Activated T-cell treated with anti-CD3 and anti-CD28 coated beads, Interleukin-2, amount 50 U/mL, for 72 hours (primary cell): ENCODE measurements around the gene ZSWIM5. TPM values are rescaled to one million over a fixed set of nuclear protein-coding genes. Genes with fewer than 3 reads are reported as not detected.
"Not testable (repeated sequence)": the region's sequence is repeated elsewhere in the genome, so short reads cannot be mapped to it uniquely, and the experiment has no call there.

Source experiments
- ATAC-seq, 2 donors: fragments of 150-1000 bp; cut with Tn5 transposase; replicated peaks in 1 of 2; 2 replicates each; pipeline ENCODE4 v1.10.0; 2021; ENCODE audit warnings: moderate library complexity in 2 of 2, mild to moderate bottlenecking in 1 of 2
- DNase-seq, 2 donors: peaks; one replicate each; pipeline ENCODE4 v3.0.0; 2021 to 2022; ENCODE audit warnings: mixed read lengths in 1 of 2
- H3K27ac Mint-ChIP-seq: one replicate; pipeline ENCODE4 v1.8.0; 2022; ENCODE audit warnings: mild to moderate bottlenecking, moderate library complexity, mixed read lengths
- H3K27me3 Mint-ChIP-seq: one replicate; pipeline ENCODE4 v1.8.0; 2022; ENCODE audit warnings: low read depth, mixed read lengths
- H3K36me3 Mint-ChIP-seq, 2 donors: one replicate each; pipeline ENCODE4 v1.8.0; 2022; ENCODE audit warnings: mixed read lengths in 2 of 2, mild to moderate bottlenecking in 1 of 2; ENCODE audit not compliant: insufficient read depth in 2 of 2
- H3K4me1 Mint-ChIP-seq: one replicate; pipeline ENCODE4 v1.8.0; 2022; ENCODE audit warnings: low read depth, mixed read lengths
- H3K4me3 Mint-ChIP-seq, 2 donors: one replicate each; pipeline ENCODE4 v1.8.0; 2022; ENCODE audit warnings: mild to moderate bottlenecking in 2 of 2, mixed read lengths in 2 of 2, moderate library complexity in 2 of 2
- H3K9me3 Mint-ChIP-seq, 2 donors: one replicate each; pipeline ENCODE4 v1.8.0; 2022; ENCODE audit warnings: mixed read lengths in 2 of 2
- total RNA-seq, 2 donors: library from RNA; stranded (reverse); gene quantifications; one replicate each; pipeline ENCODE4 v1.2.3, GENCODE V29; 2022

ZSWIM5 gene
- total RNA-seq, 2 donors from 2014 or later = 1.1 to 2.1 TPM

- no peak overlapping the region for H3K4me3 Mint-ChIP-seq
- peaks cover 3 to 11% of the 10 kb centered on the region in 2 donors for H3K36me3 Mint-ChIP-seq
- ATAC-seq (no peak), DNase-seq (no peak)
- peak overlapping the region; percentile 18 for H3K27ac Mint-ChIP-seq
- H3K9me3 Mint-ChIP-seq = no peaks in the 10 kb centered on the region
- peaks cover 14% of the 10 kb centered on the region for H3K4me1 Mint-ChIP-seq
- H3K27me3 Mint-ChIP-seq = no peaks in the 10 kb centered on the region
These were observed 202.0 kb downstream of the ZSWIM5 start for GRCh38 chr1:45004281-45004920.

DNA sequence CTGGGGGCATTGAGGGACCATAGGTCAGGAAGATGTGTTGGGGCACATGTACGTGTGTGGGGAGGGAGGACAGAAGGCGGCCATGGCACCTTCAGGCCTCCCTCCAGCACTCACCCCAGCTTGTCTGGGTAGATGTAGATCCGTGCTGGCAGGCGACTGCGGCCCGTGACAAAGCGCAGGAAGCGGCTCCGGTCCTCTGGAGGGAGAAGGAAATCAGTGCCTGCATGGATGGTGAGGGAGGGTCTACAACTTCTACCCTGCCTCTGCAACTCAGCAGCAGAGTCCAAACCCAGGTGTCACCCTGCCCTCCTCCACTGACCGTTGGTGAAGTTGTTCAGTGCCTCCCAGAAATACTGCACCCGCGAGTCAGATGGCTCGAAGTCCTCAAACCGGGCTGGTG lies 202.7 kb downstream of the ZSWIM5 start:
- Mint-ChIP-seq H3K36me3 (peaks cover 3 to 7% of the 10 kb centered on the region in 2 donors), H3K27ac (no peak overlapping the region), H3K4me3 (no peak overlapping the region), H3K9me3 (no peaks in the 10 kb centered on the region), H3K27me3 (no peaks in the 10 kb centered on the region), H3K4me1 (peaks cover 7% of the 10 kb centered on the region)
- DNase-seq (no peak), ATAC-seq (no peak)

DNA sequence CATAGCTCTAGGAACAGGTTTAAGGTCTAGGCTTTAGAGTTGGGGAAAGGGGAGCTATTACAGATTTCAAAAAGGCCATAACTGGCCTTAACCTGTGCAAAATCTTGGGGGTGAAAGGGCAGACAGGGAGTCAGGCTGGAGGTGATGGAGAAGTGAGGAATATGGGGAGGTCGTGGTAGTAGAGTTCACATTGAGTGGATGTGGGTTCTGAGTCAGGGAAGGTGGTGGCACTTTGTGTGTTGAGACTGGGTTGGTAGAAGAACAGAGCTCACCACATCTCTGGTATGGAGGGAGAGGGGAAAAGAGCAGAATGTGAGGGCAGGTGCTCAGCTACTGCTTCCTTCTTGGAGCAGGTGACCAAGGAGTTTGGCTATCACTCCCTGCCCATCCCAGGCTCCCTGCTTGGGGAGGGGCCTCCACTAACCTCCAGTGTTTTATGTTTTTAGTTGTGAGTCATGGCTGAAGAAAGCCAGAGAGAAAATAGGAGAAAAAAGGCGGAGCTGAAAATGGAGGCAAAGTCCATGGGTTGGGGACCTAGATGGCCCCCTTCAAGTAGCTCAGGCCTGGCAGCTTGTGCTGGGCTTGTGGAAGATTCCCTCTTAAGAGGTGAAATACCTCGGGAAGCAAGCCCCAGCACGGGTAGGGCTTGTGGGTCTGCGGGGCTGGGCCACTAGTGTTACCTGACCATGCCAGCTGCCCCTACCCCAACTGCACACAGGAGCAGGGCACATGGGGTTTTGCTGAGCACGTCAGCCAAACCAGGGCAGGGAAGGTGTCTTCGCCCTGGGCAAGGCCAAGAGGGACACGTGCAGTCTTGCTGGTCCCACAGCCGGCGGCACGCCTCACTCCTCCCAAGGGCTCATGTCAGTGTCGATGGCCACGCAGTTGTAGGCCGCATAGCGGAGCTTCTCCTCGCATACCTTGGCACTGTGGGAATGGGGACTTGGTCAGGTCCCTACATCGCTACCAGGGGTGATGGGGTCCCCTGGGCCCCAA lies 203.5 kb downstream of the ZSWIM5 start:
- DNase-seq (no peak), ATAC-seq (no peak)
- no peaks in the 10 kb centered on the region for H3K9me3 Mint-ChIP-seq
- peaks cover 3 to 7% of the 10 kb centered on the region in 2 donors for H3K36me3 Mint-ChIP-seq
- H3K4me3 Mint-ChIP-seq = no peak overlapping the region
- peaks cover 6% of the 10 kb centered on the region for H3K4me1 Mint-ChIP-seq
- no peaks in the 10 kb centered on the region for H3K27me3 Mint-ChIP-seq
- no peak overlapping the region for H3K27ac Mint-ChIP-seq

GRCh38 chr1:45001576-45001975 lies 204.8 kb downstream of the ZSWIM5 start:
- ATAC-seq, H3K27ac Mint-ChIP-seq, H3K36me3 Mint-ChIP-seq, H3K27me3 Mint-ChIP-seq, H3K4me1 Mint-ChIP-seq, H3K9me3 Mint-ChIP-seq, DNase-seq, H3K4me3 Mint-ChIP-seq: not testable (repeated sequence)

DNA sequence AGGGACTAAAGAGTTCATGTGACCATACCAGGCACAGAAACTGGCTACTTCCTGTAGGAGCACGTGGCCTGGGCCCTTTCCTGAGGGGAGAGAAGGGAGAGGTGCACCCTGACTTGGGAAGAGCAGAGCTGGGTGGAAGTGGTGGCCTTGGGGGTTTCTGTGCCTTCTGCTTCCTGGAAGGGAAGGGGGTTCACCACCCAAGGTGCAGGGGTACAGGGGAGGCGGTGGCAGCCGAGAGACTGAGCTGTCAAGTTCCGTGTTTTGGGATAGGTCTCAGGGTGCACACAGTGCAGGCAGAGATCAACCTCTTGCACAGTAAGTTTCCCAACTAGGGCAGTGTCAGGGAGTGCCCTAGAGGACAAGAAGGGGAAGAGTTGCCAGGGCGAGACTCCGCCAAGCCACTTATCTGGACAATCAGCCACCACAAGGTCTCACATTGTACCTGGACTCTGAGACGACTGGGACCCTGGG lies 205.4 kb downstream of the ZSWIM5 start:
- no peaks in the 10 kb centered on the region for H3K27me3 Mint-ChIP-seq
- H3K36me3 Mint-ChIP-seq = peaks cover 3 to 7% of the 10 kb centered on the region in 2 donors
- ATAC-seq = no peak
- H3K9me3 Mint-ChIP-seq = no peaks in the 10 kb centered on the region
- peak overlapping the region; percentile 18 for H3K27ac Mint-ChIP-seq
- H3K4me1 Mint-ChIP-seq = peaks cover 6% of the 10 kb centered on the region
- no peak for DNase-seq
- H3K4me3 Mint-ChIP-seq = no peak overlapping the region

GRCh38 chr1:44999232-44999631 lies 207.2 kb downstream of the ZSWIM5 start:
- H3K4me3 Mint-ChIP-seq = no peak overlapping the region
- ATAC-seq (no peak), DNase-seq (no peak)
- peaks cover 6% of the 10 kb centered on the region for H3K4me1 Mint-ChIP-seq
- H3K36me3 Mint-ChIP-seq = peaks cover 3 to 4% of the 10 kb centered on the region in 2 donors
- no peaks in the 10 kb centered on the region for H3K9me3 Mint-ChIP-seq
- H3K27me3 Mint-ChIP-seq = no peaks in the 10 kb centered on the region
- H3K27ac Mint-ChIP-seq = no peak overlapping the region

DNA sequence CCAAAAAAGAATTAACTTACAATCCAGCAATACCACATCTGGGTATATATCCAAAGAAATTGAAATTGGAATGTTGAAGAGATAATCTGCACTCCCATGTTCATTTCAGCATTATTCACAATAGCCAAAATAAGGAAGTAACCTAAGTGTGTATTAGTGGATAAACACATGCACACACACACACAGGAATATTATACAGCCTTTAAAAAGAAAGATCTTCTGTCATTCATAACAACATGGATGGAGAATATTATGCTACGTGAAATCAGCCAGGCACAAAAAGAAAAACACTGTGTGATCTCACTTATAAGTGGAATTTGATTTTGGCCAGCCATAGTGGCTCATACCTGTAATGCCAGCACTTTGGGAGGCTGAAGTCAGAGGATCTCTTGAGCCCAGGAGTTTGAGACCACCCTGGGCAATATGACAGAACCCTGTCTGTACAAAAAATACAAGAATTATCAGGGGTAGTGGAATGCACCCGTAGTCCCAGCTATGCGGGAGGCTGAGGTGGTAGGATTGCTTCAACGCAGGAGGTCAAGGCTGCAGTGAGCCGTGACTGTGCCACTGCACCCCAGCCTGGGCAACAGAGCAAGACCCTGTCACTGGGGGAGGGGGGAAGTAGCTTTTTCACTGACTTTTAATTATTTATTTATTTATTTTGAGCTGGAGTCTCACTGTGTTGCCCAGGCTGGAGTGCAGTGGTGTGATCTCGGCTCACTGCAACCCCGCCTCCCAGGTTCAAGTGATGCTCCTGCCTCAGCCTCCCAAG lies 210.8 kb downstream of the ZSWIM5 start:
- Mint-ChIP-seq H3K4me3 (no peak overlapping the region), H3K36me3 (no peaks in the 10 kb centered on the region), H3K4me1 (peaks cover under 1% of the 10 kb centered on the region), H3K27me3 (no peaks in the 10 kb centered on the region), H3K9me3 (no peaks in the 10 kb centered on the region), H3K27ac (no peak overlapping the region)
- ATAC-seq = no peak
- DNase-seq = no peak

DNA sequence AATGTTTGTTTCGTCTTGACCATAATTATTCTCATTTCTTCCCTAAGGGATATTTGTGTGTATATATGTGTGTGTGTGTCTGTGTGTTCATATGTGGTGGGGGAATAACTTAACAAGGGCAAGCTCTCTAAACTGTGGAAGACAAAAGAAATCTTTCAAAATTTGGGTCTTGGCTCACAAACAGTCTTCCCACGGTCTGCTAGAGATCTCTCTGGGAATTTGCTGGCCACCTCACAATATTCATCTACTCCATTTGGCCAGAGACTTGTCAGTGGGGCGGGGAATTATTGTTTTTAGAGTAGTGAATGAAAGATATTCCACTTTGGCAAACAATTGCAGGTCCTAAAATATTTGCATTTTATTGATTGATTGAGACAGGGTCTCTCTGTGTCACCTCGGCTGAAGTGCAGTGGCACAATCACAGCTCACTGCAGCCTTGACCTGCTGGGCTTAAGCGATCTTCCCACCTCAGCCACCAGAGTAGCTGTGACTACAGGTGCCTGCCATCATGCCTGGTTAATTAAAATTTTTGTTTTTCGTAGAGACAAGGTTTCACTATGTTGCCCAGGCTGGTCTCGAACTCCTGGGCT lies 212.0 kb downstream of the ZSWIM5 start:
- no peak overlapping the region for H3K4me3 Mint-ChIP-seq
- ATAC-seq (no peak), DNase-seq (no peak)
- no peaks in the 10 kb centered on the region for H3K36me3 Mint-ChIP-seq
- H3K27ac Mint-ChIP-seq = no peak overlapping the region
- H3K27me3 Mint-ChIP-seq = no peaks in the 10 kb centered on the region
- no peaks in the 10 kb centered on the region for H3K4me1 Mint-ChIP-seq
- no peaks in the 10 kb centered on the region for H3K9me3 Mint-ChIP-seq

- Mint-ChIP-seq H3K4me3 (no peak overlapping the region), H3K9me3 (no peaks in the 10 kb centered on the region), H3K4me1 (peaks cover 29% of the 10 kb centered on the region), H3K27me3 (no peaks in the 10 kb centered on the region), H3K36me3 (peaks cover 3 to 5% of the 10 kb centered on the region in 2 donors), H3K27ac (no peak overlapping the region)
- no peak for ATAC-seq
- DNase-seq = no peak
These were observed 217.8 kb downstream of the ZSWIM5 start for GRCh38 chr1:44988531-44989156.

- ATAC-seq (peak in 1 of 2 donors; percentile 1), DNase-seq (no peak)
- H3K4me3 Mint-ChIP-seq = peak overlapping the region; percentile 97
- H3K36me3 Mint-ChIP-seq = peaks cover 3 to 7% of the 10 kb centered on the region in 2 donors
- H3K4me1 Mint-ChIP-seq = peaks cover 34% of the 10 kb centered on the region
- H3K27me3 Mint-ChIP-seq = no peaks in the 10 kb centered on the region
- H3K9me3 Mint-ChIP-seq = no peaks in the 10 kb centered on the region
- peak overlapping the region; percentile 94 for H3K27ac Mint-ChIP-seq
These were observed 220.6 kb downstream of the ZSWIM5 start for GRCh38 chr1:44985747-44986359.

- not testable (repeated sequence) for H3K27me3 Mint-ChIP-seq, DNase-seq, H3K4me3 Mint-ChIP-seq, ATAC-seq, H3K27ac Mint-ChIP-seq, H3K4me1 Mint-ChIP-seq, H3K9me3 Mint-ChIP-seq
- peaks cover 5 to 40% of the 10 kb centered on the region in 2 donors for H3K36me3 Mint-ChIP-seq
These were observed 229.0 kb downstream of the ZSWIM5 start for GRCh38 chr1:44977372-44977771.

DNA sequence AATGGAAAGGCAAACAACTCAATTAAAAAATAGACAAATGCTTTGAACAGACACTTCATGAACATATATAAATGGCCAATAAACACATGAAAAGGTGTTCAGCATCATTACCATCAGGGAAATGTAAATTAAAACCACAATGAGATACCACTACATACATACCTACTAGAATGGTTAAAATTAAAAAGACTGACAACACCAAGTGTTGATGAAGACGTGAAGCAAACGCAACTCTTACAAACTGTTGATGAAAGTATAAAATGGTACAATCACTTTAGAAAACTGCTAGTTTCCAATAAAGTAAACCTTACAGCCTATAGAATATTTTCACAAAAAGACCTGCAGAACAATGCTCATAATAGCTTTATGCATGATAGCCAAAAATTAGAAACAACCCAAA lies 230.2 kb downstream of the ZSWIM5 start:
- ATAC-seq = no peak
- DNase-seq = no peak
- H3K27ac Mint-ChIP-seq = no peak overlapping the region
- H3K27me3 Mint-ChIP-seq = no peaks in the 10 kb centered on the region
- H3K36me3 Mint-ChIP-seq = peaks cover 5 to 41% of the 10 kb centered on the region in 2 donors
- no peaks in the 10 kb centered on the region for H3K9me3 Mint-ChIP-seq
- H3K4me1 Mint-ChIP-seq = peaks cover 8% of the 10 kb centered on the region
- H3K4me3 Mint-ChIP-seq = no peak overlapping the region
